GM12872 (cell line): ENCODE results near the gene RTF2.

ENCODE experiments used
- TF ChIP-seq, protein P1 (sequence below): IDR thresholded peaks from 3 replicates; pipeline ENCODE4 v1.5.1; 2011; ENCODE audit warnings: low read depth, mild to moderate bottlenecking, low read length, moderate library complexity; ENCODE audit not compliant: insufficient read depth

The RTF2 gene

DNA sequence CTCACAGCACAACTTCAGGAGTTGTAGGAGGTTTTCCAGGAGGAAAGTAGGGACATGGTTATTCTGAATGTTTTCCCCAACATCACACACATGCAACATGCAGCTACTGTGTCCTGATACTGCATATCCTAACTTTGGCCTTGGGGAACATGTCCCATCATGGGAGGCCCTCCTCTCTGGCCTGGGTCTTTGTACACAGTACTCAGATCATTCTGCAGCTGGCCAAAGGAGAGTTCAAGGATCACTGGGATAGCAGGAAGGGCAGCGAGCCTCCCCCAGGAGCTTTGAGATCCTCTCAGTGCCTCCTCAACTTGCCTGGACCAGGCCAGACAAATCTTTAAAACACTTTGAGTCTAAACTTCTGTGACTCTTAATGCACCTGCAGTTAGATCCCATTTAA, 43.5 kb upstream of the RTF2 start:
- TF ChIP-seq, protein P1, sequence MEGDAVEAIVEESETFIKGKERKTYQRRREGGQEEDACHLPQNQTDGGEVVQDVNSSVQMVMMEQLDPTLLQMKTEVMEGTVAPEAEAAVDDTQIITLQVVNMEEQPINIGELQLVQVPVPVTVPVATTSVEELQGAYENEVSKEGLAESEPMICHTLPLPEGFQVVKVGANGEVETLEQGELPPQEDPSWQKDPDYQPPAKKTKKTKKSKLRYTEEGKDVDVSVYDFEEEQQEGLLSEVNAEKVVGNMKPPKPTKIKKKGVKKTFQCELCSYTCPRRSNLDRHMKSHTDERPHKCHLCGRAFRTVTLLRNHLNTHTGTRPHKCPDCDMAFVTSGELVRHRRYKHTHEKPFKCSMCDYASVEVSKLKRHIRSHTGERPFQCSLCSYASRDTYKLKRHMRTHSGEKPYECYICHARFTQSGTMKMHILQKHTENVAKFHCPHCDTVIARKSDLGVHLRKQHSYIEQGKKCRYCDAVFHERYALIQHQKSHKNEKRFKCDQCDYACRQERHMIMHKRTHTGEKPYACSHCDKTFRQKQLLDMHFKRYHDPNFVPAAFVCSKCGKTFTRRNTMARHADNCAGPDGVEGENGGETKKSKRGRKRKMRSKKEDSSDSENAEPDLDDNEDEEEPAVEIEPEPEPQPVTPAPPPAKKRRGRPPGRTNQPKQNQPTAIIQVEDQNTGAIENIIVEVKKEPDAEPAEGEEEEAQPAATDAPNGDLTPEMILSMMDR, result no peak

DNA sequence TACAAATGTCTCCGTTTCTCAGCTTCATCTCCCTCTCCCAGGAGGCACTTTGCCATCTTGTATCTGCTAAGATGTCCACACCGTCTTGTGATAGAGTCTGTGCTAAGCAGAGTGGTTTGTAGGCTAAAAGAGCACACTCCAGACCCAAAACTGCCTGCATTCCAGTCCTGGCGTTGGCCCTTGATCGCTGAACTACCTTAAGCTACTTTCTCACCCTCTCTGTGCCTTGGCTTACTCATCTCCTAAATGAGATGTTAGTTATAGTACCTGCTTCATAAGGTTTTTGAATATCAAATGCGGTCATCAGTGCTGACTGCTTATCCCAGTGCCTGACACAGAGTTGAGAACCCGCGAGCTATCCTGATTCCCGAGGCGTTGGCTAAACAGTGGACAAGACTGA, 42.4 kb upstream of the RTF2 start:
- TF ChIP-seq, protein P1, result no peak

DNA sequence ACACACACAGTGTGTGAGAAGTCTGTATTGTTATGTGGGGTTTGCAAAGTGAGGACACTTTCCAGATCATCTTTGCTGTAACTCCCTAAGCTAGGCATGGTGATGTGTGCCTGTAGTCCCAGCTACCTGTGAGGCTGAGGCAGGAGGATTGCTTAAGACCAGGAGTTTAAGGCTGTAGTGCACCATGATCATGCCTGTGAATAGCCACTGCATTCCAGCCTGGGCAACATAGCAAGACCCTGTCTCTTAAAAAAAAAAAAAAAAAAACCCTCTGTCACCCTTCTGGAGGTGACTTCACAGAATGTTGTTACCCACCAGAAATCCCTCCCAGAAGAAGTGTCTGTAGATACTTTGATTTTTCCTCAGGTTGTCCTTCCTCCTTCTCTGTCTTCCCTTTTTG, 41.5 kb upstream of the RTF2 start:
- TF ChIP-seq, protein P1, result no peak

DNA sequence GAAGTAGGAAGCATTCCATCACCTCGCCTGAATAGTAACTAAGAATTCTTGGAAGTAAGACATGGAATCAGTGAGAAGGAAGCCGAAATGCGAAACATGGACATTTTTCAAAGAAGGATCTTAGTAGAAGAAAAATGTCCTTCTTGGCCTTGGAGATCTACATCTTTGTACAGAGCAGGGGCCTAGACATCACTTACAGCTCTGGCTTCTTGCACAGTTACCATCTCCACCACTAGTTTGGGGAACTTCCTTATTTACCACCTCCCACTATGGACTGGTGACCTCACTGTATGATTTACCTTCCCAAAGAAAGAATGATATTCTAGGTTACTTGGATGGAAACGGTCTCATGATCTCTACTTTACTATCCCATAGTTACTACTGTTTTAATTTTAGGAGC, 40.6 kb upstream of the RTF2 start:
- TF ChIP-seq, protein P1, result no peak

DNA sequence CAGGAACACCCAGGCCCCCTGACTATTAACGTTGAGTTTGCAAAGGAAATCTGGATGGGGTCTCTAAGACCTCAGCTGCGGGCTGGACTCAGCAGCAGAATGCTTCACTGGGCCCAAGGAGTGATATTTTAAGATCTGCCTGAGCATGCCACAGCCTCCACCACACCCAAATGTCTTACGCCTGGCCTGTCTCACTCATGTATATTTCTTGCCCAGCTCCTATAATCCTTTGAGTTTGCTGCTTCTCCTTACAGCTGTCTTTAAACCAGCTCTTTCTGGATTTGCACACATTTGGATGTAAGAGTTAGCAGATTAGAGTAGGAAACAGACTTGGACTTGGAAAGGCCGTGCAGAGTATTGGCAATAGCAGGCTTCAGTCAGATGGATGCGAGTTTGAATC, 40.0 kb upstream of the RTF2 start:
- TF ChIP-seq, protein P1, result no peak

DNA sequence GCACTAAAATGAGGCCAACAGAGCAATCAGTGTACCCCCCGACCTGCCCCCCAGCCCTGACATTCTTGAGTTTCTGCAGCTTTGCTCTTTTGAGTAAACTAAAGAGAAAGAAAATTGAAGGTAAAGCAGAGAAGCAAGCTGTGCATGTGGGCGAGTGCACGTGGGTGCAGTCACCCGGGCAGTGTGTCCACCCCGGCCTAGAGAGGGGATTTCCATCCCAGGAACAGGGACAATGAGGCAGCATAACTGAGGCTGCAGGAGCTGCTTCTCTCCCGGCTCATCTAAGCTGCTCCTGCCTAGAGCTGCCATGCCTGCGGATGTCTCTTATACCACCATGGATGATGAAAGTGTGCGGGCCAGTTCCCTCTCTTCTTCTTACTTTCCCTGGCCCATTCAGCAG, 39.5 kb upstream of the RTF2 start:
- TF ChIP-seq, protein P1, result no peak

DNA sequence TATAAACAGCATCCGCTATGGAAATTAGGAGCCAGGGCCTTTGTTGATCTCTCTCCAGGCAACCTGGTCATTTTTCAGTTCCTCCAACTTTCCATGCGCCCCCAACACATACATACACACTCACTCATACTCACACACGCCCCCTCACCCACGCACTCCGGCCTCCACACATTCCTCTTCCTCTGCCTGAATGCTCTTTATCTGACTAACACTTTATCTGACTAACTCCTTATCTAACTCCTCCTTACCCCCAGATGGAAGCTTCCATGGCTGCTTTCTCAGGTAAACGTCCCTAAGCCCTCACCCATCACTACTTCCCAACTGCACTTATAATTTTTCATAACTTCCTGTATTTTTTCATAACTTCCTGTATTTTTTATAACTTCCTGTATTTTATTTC, 38.9 kb upstream of the RTF2 start:
- TF ChIP-seq, protein P1, result no peak

DNA sequence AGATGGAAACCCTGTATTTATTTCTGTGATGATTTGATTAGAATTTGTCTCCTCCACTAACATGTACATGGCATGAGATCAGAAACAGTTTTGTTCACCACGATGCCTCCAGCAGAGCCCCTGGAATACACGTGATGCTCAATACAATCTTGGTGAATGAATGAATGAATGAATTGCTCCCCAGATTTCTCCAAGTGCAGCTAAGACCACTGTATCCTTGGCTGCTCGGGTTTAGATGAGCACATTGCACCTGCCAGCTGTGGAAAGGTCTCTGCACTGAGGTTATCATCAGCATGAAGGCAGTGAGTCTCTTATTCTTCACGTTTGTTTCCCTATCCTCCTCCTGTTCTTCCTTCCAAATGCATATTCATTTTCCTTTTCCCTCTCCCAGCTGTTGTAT, 38.5 kb upstream of the RTF2 start:
- TF ChIP-seq, protein P1, result no peak
